ENCODE data around the gene CEP41.
"Not testable (repeated sequence)": the region's sequence is repeated elsewhere in the genome, so short reads cannot be mapped to it uniquely, and the experiment has no call there.

CEP41 gene

GRCh38 chr7:130458257-130458656 is 17.4 kb upstream of the CEP41 start:
- no peak for DNase-seq

- no peak for DNase-seq
Measured at GRCh38 chr7:130454959-130455358, 14.1 kb upstream of the CEP41 start.

- DNase-seq = no peak
Measured at GRCh38 chr7:130452951-130453350, 12.1 kb upstream of the CEP41 start.

- not testable (repeated sequence) for DNase-seq
Measured at GRCh38 chr7:130451344-130451743, 10.5 kb upstream of the CEP41 start.

- DNase-seq = no peak
Measured at GRCh38 chr7:130446259-130446658, 5.4 kb upstream of the CEP41 start.

- DNase-seq = no peak
Measured at GRCh38 chr7:130444751-130445407, 4.1 kb upstream of the CEP41 start.

- no peak for DNase-seq
Measured at GRCh38 chr7:130444234-130444633, 3.4 kb upstream of the CEP41 start.

- DNase-seq = no peak
Measured at GRCh38 chr7:130442601-130443000, 1.8 kb upstream of the CEP41 start.

GRCh38 chr7:130441408-130441869 is 623 bp upstream of the CEP41 start:
- no peak for DNase-seq

GRCh38 chr7:130436253-130436652 is 4.6 kb downstream of the CEP41 start:
- DNase-seq = no peak

- DNase-seq = no peak
Measured at GRCh38 chr7:130435311-130435854, 5.4 kb downstream of the CEP41 start.

GRCh38 chr7:130433301-130433700 is 7.5 kb downstream of the CEP41 start:
- no peak for DNase-seq

- DNase-seq = peak; percentile 41
Measured at GRCh38 chr7:130432886-130433285, 7.9 kb downstream of the CEP41 start.

- DNase-seq = peak; percentile 6
Measured at GRCh38 chr7:130430841-130431666, 9.8 kb downstream of the CEP41 start.

GRCh38 chr7:130430115-130430514 is 10.7 kb downstream of the CEP41 start:
- no peak for DNase-seq

GRCh38 chr7:130429019-130429418 is 11.8 kb downstream of the CEP41 start:
- DNase-seq = no peak

GRCh38 chr7:130426564-130426963 is 14.3 kb downstream of the CEP41 start:
- DNase-seq = no peak

- DNase-seq = no peak
Measured at GRCh38 chr7:130425796-130426195, 15.0 kb downstream of the CEP41 start.

- DNase-seq = no peak
Measured at GRCh38 chr7:130423501-130424037, 17.2 kb downstream of the CEP41 start.

- DNase-seq = no peak
Measured at GRCh38 chr7:130421684-130422083, 19.1 kb downstream of the CEP41 start.

- no peak for DNase-seq
Measured at GRCh38 chr7:130420943-130421578, 19.8 kb downstream of the CEP41 start.

GRCh38 chr7:130419658-130420057 is 21.2 kb downstream of the CEP41 start:
- no peak for DNase-seq

GRCh38 chr7:130418306-130418705 is 22.5 kb downstream of the CEP41 start:
- no peak for DNase-seq

Data from NCI-H226 (cell line).